ENCODE results near the gene BEND3.
"Not testable (repeated sequence)": the region's sequence is repeated elsewhere in the genome, so short reads cannot be mapped to it uniquely, and the experiment has no call there.

Gene BEND3

DNA sequence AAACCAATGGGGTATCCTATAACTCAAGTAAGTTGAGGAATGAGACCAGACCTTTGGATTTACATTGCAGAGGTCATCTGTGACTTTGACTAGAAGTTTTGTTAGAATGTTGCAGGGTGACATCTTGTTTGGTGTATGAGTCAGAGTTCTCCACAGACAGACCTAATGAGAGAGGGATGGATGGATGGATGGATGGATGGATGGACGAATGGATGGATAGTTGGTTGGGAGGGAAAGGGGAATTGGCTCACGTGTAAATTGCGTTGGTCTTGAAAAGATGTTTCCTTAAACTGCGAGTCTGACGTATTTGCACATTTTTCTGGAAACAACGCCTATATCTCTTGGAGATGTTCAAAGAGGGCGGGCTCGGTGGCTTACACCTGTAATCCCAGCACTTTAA lies 88.3 kb downstream of the BEND3 start:
- no peak for DNase-seq

DNA sequence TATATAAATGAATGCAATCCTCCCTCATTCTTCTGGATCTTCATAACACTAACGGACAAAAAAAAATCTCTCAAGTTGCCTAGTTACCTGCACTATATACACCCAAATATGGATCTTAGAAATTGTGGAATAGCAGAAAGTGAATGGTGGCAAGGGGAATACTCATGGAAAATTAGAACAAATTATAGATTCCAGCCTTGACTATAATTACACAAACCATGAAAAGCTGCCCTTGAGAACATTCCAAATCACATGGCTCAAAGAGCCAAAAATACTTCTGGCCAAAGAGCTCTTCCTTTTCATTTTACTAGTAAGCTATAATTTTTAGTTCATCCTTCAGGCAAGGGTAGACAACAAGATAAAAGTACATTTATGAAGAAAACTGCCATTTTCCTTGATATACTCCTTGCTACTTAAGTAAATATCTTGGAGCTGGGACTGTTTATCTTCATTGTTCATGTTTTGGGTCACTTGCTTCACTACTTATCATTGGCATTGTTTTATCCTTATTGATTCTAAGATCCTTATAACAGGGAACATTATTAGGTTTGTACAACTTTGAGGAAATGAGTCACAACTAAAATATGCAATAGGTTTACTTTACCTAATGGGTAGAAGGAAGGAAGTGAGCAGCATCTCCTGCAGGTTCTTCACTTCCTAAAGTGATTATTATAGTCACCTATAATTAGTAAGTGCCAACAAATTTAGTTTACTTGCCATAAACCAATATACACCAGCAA lies 93.7 kb downstream of the BEND3 start:
- DNase-seq, result no peak

DNA sequence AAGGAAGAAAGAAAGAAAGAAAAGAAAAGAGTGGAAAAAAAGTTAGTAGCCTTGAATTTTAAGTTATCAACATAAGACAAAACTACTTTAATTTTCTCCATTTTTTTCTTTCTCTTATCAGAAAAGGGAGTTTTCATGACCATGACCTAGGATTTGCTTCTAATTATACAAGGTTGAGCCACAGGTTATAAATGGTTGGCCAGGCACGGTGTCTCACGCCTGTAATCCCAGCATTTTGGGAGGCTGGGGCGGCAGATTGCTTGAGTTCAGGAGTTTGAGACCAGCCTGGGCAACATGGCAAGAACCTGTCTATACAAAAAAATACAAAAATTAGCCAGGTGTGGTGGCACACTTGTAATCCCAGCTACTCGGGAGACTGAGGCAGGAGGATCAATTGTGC lies 95.1 kb downstream of the BEND3 start:
- DNase-seq, result no peak

DNA sequence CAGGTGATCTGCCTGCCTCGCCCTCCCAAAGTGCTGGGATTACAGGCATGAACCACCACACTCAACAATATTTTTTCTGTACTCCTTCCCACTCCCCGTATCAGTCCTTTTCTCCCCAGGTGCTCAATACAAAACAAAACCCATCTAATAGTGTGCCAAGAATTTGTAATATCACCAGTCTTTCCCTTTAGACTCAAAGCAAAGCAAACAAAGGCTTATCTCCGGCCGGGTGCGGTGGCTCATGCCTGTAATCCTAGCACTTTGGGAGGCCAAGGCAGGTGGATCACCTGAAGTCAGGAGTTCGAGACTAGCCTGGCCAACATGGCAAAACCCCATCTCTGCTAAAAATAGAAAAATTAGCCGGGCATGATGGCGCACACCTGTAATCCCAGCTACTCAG lies 95.7 kb downstream of the BEND3 start:
- DNase-seq, result not testable (repeated sequence)

DNA sequence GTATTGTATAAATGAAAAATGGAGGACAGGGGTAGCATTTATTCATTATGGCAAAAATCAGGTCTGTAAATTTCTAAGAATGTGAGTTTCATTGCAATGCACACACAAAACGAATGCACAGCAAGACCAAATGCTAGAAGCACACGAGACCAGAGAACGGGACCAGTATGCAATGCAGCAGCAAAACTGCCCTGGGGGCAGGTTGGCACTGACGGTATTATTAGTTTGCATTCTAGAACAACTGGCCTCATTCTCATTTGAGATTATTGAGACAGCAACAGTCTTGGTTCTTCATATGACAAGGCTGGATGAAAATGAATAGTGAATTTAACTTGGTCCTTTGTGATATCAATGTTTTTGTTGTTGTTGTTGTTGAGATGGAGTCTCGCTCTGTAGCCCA lies 96.3 kb downstream of the BEND3 start:
- no peak for DNase-seq
